H1 (cell line): ENCODE data around the gene ABCA13. TPM values are rescaled to one million over a fixed set of nuclear protein-coding genes. Genes with fewer than 3 reads are reported as not detected.

Experiments
- ASH2L ChIP-seq: fragments of 200-600, 300-600 bp; sonication (generic); IDR thresholded peaks from one replicate; pipeline ENCODE4 v1.7.1; 2017; ENCODE audit warnings: low read length
- BACH1 ChIP-seq: IDR thresholded peaks from 2 replicates; pipeline ENCODE4 v1.6.1; 2012; ENCODE audit warnings: low read length, improper control_type of control experiment
- BRCA1 ChIP-seq: IDR thresholded peaks from 2 replicates; pipeline ENCODE4 v1.6.1; 2012; ENCODE audit warnings: low read depth, low read length, improper control_type of control experiment
- CBX8 ChIP-seq: fragments of 300-800, 300-1000 bp; sonication (generic); IDR thresholded peaks from 2 replicates; pipeline ENCODE4 v1.7.1; 2016; ENCODE audit warnings: low read depth, low read length, borderline replicate concordance
- CHD7 ChIP-seq: fragments of 300-600 bp; sonication (generic); IDR thresholded peaks from 2 replicates; pipeline ENCODE4 v1.7.1; 2012; ENCODE audit warnings: low read length, moderate library complexity, mild to moderate bottlenecking, inconsistent platforms; ENCODE audit not compliant: insufficient replicate concordance
- EGR1 ChIP-seq: IDR thresholded peaks from 2 replicates; pipeline ENCODE4 v1.6.1; 2011; ENCODE audit warnings: low read depth, low read length, borderline replicate concordance
- HDAC6 ChIP-seq: IDR thresholded peaks from one replicate; pipeline ENCODE4 v1.7.1; 2012; ENCODE audit warnings: low read depth, mild to moderate bottlenecking, inconsistent platforms, low read length, moderate library complexity
- JUN ChIP-seq: IDR thresholded peaks from 2 replicates; pipeline ENCODE4 v1.6.1; 2011; ENCODE audit warnings: low read depth, mild to moderate bottlenecking, improper control_type of control experiment, low read length
- POLR2A ChIP-seq, 2 experiments: IDR thresholded peaks; 1 replicate in 1 of 2; 2 replicates in 1 of 2; pipeline ENCODE4 v1.6.1; 2011; ENCODE audit warnings: low read depth in 2 of 2, low read length in 2 of 2, mild to moderate bottlenecking in 2 of 2; ENCODE audit errors: control extremely low read depth in 1 of 2
- RNF2 ChIP-seq: fragments of 200-900, 300-1000 bp; sonication (generic); IDR thresholded peaks from 2 replicates; pipeline ENCODE4 v1.7.1; 2016; ENCODE audit warnings: borderline replicate concordance, low read depth, mild to moderate bottlenecking, antibody characterized with exemption, low read length; ENCODE audit not compliant: poor library complexity, severe bottlenecking; ENCODE audit errors: missing control alignments
- SIX5 ChIP-seq: IDR thresholded peaks from 2 replicates; pipeline ENCODE4 v1.6.1; 2011; ENCODE audit warnings: mild to moderate bottlenecking, low read depth, low read length
- SRF ChIP-seq: IDR thresholded peaks from 2 replicates; pipeline ENCODE4 v1.6.1; 2011; ENCODE audit warnings: mild to moderate bottlenecking, low read depth, low read length, moderate library complexity
- TAF7 ChIP-seq: optimal IDR thresholded peaks from 2 replicates; pipeline ENCODE3; 2011; ENCODE audit warnings: low read depth, mild to moderate bottlenecking, inconsistent platforms, low read length, moderate library complexity, borderline replicate concordance
- polyA plus RNA-seq, 7 experiments: library from polyadenylated mRNA; depleted of rRNA in 3 of 7; stranded (reverse) in 5 of 7; unstranded in 2 of 7; fragments of >200 nt in 5 of 7; fragments of 200-250 nt in 2 of 7; gene quantifications; 1 replicate in 5 of 7; 2 replicates in 1 of 7; 4 replicates in 1 of 7; pipeline versions ENCODE4 v1.2.1 to v1.2.3, GENCODE V29; 2011 to 2013; ENCODE audit warnings: missing spikeins in 2 of 7, mixed read lengths in 2 of 7
- total RNA-seq: library from RNA; stranded (reverse); fragmentation: NEBNext Ultra II Directional; extraction: Animal tissue kit (Norgen Biotek cat#: 25700); gene quantifications from 2 replicates; pipeline ENCODE4 v1.2.1, GENCODE V29; 2021

The ABCA13 gene
- total and polyA plus RNA-seq, 2 of the 8 experiments (the other 6 are each of a cell fraction or from before 2014, with no cell fraction given), result 0.07 to 0.09 TPM

- TF ChIP-seq CHD7, result no peak
- TF ChIP-seq TAF7, result no peak
- no peak for TF ChIP-seq POLR2A (IDR thresholded peaks at IDR 0.05; ENCODE audit: control extremely low read depth in 1 of 2, low read depth in 2 of 2, low read length in 2 of 2)
- no peak for TF ChIP-seq SRF
- TF ChIP-seq HDAC6, result no peak
- no peak for TF ChIP-seq RNF2
- no peak for TF ChIP-seq EGR1
- no peak for TF ChIP-seq ASH2L
- TF ChIP-seq BRCA1, result no peak
- TF ChIP-seq CBX8, result no peak
- no peak for TF ChIP-seq JUN
- TF ChIP-seq SIX5, result no peak
- TF ChIP-seq BACH1, result no peak
Observed at GRCh38 chr7:48279420-48279819, 108.2 kb downstream of the ABCA13 start (continued).
